HL-60 (cell line): ENCODE results near the gene FGF1.

ENCODE experiments used
- DNase-seq, 2 experiments: peaks; one replicate each; pipeline ENCODE4 v3.0.0-alpha.2; 2010 to 2020; ENCODE audit warnings: low read depth in 1 of 2, low spot score in 1 of 2
- H3K27ac ChIP-seq: fragments of 250-450 bp; sonication (Bioruptor Pico); replicated peaks from 2 replicates; pipeline ENCODE4 v1.5.1; 2020; ENCODE audit warnings: mild to moderate bottlenecking, moderate library complexity
- H3K27me3 ChIP-seq: fragments of 250-450 bp; sonication (Bioruptor Pico); 2 replicates; pipeline ENCODE4 v1.5.1; 2021; ENCODE audit warnings: mild to moderate bottlenecking, moderate library complexity; ENCODE audit not compliant: insufficient read depth, poor library complexity, severe bottlenecking
- H3K4me3 ChIP-seq: replicated peaks from 2 replicates; pipeline ENCODE4 v1.5.1; 2011; ENCODE audit warnings: mild to moderate bottlenecking, control low read depth, low read length; ENCODE audit not compliant: insufficient read depth
- GABPA ChIP-seq: IDR thresholded peaks from 2 replicates; pipeline ENCODE4 v1.6.1; 2012; ENCODE audit warnings: low read depth
- POLR2AphosphoS5 ChIP-seq: IDR thresholded peaks from 2 replicates; pipeline ENCODE4 v1.6.1; 2012; ENCODE audit warnings: low read depth
- SPI1 ChIP-seq: IDR thresholded peaks from 2 replicates; pipeline ENCODE4 v1.6.1; 2012; ENCODE audit warnings: low read depth, mild to moderate bottlenecking, borderline replicate concordance
- TF ChIP-seq, protein P1 (sequence below): IDR thresholded peaks from one replicate; pipeline ENCODE4 v1.5.1; 2011; ENCODE audit warnings: low read length, control low read depth, inconsistent platforms; ENCODE audit not compliant: insufficient read depth
- TF ChIP-seq, protein P2 (sequence below): IDR thresholded peaks from 2 replicates; pipeline ENCODE4 v1.6.1; 2012; ENCODE audit warnings: low read depth; ENCODE audit not compliant: insufficient replicate concordance

Gene FGF1

DNA sequence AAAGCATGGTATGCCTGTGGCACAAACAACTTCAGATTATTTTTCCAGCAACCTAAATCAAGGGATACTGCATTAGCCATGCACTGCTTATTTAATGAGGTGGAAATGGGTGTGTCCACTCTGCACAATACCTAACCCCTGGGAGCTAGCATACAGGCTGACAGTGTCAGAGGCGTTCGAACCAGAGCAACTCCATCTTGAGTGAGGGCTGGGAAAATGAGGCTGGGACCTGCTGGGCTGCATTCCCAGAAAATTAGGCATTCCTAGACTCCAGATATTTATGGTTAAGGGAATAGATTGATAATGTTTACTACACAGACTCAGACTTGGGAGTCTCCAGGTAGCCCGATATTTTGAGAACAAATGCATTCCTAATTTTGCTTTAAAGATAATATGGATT is 2.8 kb downstream of the FGF1 start:
- Histone ChIP-seq H3K27ac (no peak overlapping the region), H3K27me3 (no peaks in the 10 kb centered on the region), H3K4me3 (no peak overlapping the region)
- TF ChIP-seq POLR2AphosphoS5 (no peak), SPI1 (no peak), GABPA (no peak)
- TF ChIP-seq, protein P1, sequence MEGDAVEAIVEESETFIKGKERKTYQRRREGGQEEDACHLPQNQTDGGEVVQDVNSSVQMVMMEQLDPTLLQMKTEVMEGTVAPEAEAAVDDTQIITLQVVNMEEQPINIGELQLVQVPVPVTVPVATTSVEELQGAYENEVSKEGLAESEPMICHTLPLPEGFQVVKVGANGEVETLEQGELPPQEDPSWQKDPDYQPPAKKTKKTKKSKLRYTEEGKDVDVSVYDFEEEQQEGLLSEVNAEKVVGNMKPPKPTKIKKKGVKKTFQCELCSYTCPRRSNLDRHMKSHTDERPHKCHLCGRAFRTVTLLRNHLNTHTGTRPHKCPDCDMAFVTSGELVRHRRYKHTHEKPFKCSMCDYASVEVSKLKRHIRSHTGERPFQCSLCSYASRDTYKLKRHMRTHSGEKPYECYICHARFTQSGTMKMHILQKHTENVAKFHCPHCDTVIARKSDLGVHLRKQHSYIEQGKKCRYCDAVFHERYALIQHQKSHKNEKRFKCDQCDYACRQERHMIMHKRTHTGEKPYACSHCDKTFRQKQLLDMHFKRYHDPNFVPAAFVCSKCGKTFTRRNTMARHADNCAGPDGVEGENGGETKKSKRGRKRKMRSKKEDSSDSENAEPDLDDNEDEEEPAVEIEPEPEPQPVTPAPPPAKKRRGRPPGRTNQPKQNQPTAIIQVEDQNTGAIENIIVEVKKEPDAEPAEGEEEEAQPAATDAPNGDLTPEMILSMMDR = no peak
- TF ChIP-seq, protein P2, sequence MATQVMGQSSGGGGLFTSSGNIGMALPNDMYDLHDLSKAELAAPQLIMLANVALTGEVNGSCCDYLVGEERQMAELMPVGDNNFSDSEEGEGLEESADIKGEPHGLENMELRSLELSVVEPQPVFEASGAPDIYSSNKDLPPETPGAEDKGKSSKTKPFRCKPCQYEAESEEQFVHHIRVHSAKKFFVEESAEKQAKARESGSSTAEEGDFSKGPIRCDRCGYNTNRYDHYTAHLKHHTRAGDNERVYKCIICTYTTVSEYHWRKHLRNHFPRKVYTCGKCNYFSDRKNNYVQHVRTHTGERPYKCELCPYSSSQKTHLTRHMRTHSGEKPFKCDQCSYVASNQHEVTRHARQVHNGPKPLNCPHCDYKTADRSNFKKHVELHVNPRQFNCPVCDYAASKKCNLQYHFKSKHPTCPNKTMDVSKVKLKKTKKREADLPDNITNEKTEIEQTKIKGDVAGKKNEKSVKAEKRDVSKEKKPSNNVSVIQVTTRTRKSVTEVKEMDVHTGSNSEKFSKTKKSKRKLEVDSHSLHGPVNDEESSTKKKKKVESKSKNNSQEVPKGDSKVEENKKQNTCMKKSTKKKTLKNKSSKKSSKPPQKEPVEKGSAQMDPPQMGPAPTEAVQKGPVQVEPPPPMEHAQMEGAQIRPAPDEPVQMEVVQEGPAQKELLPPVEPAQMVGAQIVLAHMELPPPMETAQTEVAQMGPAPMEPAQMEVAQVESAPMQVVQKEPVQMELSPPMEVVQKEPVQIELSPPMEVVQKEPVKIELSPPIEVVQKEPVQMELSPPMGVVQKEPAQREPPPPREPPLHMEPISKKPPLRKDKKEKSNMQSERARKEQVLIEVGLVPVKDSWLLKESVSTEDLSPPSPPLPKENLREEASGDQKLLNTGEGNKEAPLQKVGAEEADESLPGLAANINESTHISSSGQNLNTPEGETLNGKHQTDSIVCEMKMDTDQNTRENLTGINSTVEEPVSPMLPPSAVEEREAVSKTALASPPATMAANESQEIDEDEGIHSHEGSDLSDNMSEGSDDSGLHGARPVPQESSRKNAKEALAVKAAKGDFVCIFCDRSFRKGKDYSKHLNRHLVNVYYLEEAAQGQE = no peak
- DNase-seq = no peak

DNA sequence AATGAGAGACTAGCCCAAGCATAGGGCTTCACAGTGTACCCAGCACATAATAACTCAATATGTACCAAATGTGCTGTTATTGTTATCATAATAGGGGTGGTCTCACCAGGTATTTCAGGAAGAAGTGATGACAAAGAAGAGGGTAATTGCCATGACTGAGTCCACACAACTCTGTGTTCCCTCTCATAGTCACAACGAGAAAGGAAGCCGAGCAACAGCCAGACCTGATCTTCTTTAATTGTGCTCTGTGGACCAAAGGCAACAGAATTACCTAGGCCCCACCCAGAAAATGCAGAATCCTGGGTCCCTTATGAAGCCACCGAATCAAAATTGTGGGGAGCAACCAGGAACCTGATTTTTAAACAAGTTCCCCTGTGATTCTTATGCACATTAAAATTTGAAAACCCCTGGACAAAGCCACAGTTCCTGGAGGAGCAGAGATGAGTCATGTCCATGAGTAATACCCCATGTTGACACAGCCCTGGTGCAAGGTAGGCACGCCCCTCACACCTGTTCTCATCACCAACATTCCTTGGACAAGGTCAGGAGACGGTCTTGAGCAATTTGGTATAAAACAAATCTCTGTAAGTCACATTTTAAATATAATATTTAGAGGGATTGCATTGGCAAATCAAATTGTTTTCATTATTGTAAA is 5.2 kb downstream of the FGF1 start:
- TF ChIP-seq, protein P2 = no peak
- TF ChIP-seq, protein P1 = no peak
- TF ChIP-seq GABPA (no peak), SPI1 (no peak), POLR2AphosphoS5 (no peak)
- no peak overlapping the region for H3K4me3 ChIP-seq
- no peak overlapping the region for H3K27ac ChIP-seq
- no peak for DNase-seq
- H3K27me3 ChIP-seq = no peaks in the 10 kb centered on the region

DNA sequence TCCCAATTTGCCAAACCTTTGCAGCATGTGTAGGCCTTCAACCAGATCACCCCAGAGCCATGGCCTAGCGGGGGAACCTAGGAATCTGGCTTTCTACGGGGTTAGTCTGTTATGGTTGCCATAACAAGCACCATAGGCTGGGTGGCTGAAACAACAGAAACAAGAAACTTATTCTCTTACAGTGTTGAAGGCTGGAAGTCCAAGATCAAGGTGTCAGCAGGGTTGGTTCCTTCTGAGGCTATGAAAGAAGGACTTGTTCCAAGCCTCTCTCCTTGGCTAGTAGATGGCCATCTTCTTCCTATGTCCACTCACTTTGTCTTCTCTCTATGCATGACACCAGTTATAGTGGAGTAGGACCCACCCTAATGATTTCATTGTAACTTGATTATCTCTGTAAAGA is 6.1 kb downstream of the FGF1 start:
- no peaks in the 10 kb centered on the region for H3K27me3 ChIP-seq
- TF ChIP-seq GABPA (no peak), POLR2AphosphoS5 (no peak), SPI1 (no peak)
- TF ChIP-seq, protein P2 = no peak
- TF ChIP-seq, protein P1 = no peak

More for the DNA sequence above, 6.1 kb downstream of the FGF1 start:
- no peak overlapping the region for H3K4me3 ChIP-seq
- H3K27ac ChIP-seq = no peak overlapping the region
- no peak for DNase-seq
